ENCODE results near the gene PDGFRA. TPM values are rescaled to one million over a fixed set of nuclear protein-coding genes. Genes with fewer than 3 reads are reported as not detected.

PDGFRA gene
- total and polyA plus RNA-seq, 4 donors: 6.5 to 37.0 (median 7.6) TPM

GRCh38 chr4:54308110-54308509 is 79.0 kb downstream of the PDGFRA start:
- H3K4me1 ChIP-seq (ENCODE audit: control insufficient read depth in 4 of 4, insufficient read depth in 4 of 4, low read length in 3 of 4): no peaks in the 10 kb centered on the region
- no peak overlapping the region for H3K9ac ChIP-seq (ENCODE audit: low read depth in 1 of 2, low read length in 2 of 2)
- H3K9me3 ChIP-seq (ENCODE audit: control insufficient read depth in 4 of 4, low read length in 3 of 4): peaks cover 0 to 2% (median 0%) of the 10 kb centered on the region in 4 donors
- TF ChIP-seq RAD21 (IDR thresholded peaks at IDR 0.05) (no peak), FOXA1 (IDR thresholded peaks at IDR 0.05) (no peak), ATF3 (IDR thresholded peaks at IDR 0.05) (no peak), EGR1 (IDR thresholded peaks at IDR 0.05; ENCODE audit: low read depth in 2 of 2) (no peak)
- TF ChIP-seq, protein P1, sequence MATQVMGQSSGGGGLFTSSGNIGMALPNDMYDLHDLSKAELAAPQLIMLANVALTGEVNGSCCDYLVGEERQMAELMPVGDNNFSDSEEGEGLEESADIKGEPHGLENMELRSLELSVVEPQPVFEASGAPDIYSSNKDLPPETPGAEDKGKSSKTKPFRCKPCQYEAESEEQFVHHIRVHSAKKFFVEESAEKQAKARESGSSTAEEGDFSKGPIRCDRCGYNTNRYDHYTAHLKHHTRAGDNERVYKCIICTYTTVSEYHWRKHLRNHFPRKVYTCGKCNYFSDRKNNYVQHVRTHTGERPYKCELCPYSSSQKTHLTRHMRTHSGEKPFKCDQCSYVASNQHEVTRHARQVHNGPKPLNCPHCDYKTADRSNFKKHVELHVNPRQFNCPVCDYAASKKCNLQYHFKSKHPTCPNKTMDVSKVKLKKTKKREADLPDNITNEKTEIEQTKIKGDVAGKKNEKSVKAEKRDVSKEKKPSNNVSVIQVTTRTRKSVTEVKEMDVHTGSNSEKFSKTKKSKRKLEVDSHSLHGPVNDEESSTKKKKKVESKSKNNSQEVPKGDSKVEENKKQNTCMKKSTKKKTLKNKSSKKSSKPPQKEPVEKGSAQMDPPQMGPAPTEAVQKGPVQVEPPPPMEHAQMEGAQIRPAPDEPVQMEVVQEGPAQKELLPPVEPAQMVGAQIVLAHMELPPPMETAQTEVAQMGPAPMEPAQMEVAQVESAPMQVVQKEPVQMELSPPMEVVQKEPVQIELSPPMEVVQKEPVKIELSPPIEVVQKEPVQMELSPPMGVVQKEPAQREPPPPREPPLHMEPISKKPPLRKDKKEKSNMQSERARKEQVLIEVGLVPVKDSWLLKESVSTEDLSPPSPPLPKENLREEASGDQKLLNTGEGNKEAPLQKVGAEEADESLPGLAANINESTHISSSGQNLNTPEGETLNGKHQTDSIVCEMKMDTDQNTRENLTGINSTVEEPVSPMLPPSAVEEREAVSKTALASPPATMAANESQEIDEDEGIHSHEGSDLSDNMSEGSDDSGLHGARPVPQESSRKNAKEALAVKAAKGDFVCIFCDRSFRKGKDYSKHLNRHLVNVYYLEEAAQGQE (IDR thresholded peaks at IDR 0.05): no peak
- no peak overlapping the region for H3K4me3 ChIP-seq (ENCODE audit: low read depth in 1 of 3, low read length in 3 of 3)
- H3K27me3 ChIP-seq (ENCODE audit: control insufficient read depth in 4 of 4, insufficient read depth in 4 of 4, low read length in 3 of 4): peaks cover 0 to 3% (median 0%) of the 10 kb centered on the region in 4 donors
- WGBS: 74% methylated on average over 2 of the region's 2 CpGs
- no peak overlapping the region for H3K27ac ChIP-seq (ENCODE audit: low read depth in 1 of 2, low read length in 2 of 2)
- no peaks in the 10 kb centered on the region for H3K36me3 ChIP-seq (ENCODE audit: control insufficient read depth in 4 of 4, insufficient read depth in 3 of 4, low read depth in 1 of 4, low read length in 3 of 4)
- DNase-seq (ENCODE audit: low spot score): no peak

GRCh38 chr4:54315561-54316538 is 86.8 kb downstream of the PDGFRA start:
- Histone ChIP-seq H3K9ac (ENCODE audit: low read depth in 1 of 2, low read length in 2 of 2) (no peak overlapping the region), H3K36me3 (ENCODE audit: control insufficient read depth in 4 of 4, insufficient read depth in 3 of 4, low read depth in 1 of 4, low read length in 3 of 4) (no peaks in the 10 kb centered on the region), H3K9me3 (ENCODE audit: control insufficient read depth in 4 of 4, low read length in 3 of 4) (no peaks in the 10 kb centered on the region), H3K27ac (ENCODE audit: low read depth in 1 of 2, low read length in 2 of 2) (no peak overlapping the region), H3K4me1 (ENCODE audit: control insufficient read depth in 4 of 4, insufficient read depth in 4 of 4, low read length in 3 of 4) (no peaks in the 10 kb centered on the region), H3K4me3 (ENCODE audit: low read depth in 1 of 3, low read length in 3 of 3) (no peak overlapping the region), H3K27me3 (ENCODE audit: control insufficient read depth in 4 of 4, insufficient read depth in 4 of 4, low read length in 3 of 4) (no peaks in the 10 kb centered on the region)
- TF ChIP-seq, protein P1 (IDR thresholded peaks at IDR 0.05): no peak
- TF ChIP-seq MAX (IDR thresholded peaks at IDR 0.05) (no peak), YY1 (IDR thresholded peaks at IDR 0.05) (no peak), JUND (IDR thresholded peaks at IDR 0.05) (no peak), HNF4A (conservative IDR thresholded peaks at IDR 0.05) (no peak), ATF3 (IDR thresholded peaks at IDR 0.05) (no peak)
- no peak for DNase-seq (ENCODE audit: low spot score)
- WGBS: 70% methylated on average over 4 of the region's 4 CpGs

Measured in liver (tissue), 9 donors.